NCI-H526 (cell line): ENCODE results near the gene AMDHD2.
A peak's percentile ranks its signal among the peaks of the same experiment; 100 is the strongest.

Experiments used
- DNase-seq, 2 experiments: peaks; one replicate each; lab custom pipeline; 2025; lab: John Stamatoyannopoulos, UW

Gene AMDHD2

DNA sequence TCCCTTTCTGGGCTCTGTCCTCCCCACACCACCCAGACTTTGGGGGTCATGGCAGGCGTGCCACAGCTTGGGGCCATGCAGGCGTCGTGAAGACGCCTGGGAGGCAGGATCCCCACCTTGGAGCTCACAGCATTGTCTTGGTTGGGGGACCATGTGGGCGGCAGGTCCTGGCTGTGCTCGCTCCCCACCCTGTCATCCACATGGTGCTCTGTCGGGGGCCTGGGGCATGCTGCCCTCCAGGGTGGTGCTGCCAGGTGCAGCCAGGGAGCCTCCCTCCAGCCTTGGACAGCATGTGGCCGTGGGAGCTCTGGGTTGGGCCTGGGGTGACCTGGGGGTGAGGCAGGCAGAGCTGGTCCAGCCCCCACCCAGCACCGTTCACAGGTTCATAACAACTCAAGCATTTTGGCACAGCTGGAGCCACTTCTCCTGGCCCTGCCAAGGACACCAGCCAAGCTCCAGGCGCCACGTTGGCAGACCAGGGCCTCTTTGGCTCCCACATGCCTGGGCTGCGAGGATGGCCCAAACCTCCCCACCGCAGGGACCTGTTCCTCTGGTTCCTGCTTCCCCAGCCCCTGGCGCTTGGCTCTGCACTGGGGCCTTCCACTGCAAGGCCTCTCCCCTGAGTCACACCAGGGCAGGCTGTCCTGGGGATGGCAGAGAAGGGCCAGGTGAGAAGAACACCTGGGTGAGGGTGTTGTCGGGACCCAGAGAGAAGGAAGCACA is 21.5 kb upstream of the AMDHD2 start:
- no peak for DNase-seq

DNA sequence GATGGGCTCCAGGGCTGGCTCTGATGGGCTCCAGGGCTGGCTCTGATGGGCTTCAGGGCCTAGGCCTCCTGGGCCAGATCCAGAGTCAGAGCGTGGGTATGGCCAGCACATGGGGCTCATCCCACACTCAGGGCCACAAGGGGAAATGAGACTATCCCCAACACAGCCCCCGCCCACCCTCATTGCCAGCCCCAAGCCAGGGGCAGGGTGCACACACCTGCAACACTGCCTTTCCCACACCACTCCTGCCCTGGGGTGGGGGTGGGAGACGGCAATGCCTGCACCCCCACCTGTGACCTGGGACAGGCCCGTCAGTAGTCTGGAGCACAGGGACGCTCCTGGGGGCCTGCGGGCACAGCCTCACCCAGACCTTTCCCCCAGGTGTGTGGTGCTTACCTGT is 20.7 kb upstream of the AMDHD2 start:
- DNase-seq, result no peak

DNA sequence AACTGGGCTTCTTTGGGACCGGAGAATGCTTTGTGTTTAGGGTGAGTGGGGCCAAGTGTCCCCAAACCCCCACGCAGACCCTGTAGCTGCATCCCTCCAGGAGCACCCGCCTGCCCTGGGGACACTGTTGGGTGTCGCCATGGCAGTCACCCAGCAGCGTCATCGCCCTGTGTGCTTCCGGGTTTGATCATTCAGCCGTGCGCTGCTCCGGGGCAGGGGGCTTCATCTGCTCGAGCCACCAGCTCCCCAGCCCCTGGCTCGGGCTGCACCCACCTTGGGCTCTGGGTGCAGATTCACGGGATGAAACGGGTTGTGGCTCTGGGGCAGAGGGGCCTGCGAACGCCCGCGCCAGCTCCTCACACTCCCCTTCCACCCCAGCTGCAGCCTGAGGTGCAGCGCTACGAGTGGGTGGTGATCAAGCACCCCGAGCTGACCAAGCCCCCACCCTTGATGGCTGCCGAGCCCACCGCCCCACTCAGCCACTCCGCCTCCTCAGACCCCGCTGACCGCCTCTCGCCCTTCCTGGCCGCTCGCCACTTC is 20.2 kb upstream of the AMDHD2 start:
- no peak for DNase-seq

DNA sequence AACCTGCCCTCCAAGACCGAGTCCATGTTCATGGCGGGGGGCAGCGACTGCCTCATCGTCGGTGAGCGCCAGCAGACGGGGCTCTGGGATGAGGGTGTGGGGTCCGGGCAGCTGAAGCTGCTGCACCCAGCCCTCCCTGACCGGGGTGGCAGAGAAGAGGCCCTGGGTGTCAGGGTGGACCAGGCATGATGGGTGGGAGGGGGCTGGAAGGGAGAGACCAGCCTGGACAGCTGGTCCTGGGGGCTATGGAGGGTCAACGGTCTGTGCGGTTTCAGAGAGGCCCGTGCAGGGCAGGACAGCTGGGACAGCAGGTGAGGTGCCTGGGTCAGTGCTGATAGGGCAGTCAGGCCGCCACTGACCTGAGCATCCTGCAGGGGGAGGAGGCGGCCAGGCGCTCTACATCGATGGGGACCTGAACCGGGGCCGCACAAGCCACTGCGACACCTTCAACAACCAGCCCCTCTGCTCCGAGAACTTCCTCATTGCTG is 19.7 kb upstream of the AMDHD2 start:
- DNase-seq, result no peak

DNA sequence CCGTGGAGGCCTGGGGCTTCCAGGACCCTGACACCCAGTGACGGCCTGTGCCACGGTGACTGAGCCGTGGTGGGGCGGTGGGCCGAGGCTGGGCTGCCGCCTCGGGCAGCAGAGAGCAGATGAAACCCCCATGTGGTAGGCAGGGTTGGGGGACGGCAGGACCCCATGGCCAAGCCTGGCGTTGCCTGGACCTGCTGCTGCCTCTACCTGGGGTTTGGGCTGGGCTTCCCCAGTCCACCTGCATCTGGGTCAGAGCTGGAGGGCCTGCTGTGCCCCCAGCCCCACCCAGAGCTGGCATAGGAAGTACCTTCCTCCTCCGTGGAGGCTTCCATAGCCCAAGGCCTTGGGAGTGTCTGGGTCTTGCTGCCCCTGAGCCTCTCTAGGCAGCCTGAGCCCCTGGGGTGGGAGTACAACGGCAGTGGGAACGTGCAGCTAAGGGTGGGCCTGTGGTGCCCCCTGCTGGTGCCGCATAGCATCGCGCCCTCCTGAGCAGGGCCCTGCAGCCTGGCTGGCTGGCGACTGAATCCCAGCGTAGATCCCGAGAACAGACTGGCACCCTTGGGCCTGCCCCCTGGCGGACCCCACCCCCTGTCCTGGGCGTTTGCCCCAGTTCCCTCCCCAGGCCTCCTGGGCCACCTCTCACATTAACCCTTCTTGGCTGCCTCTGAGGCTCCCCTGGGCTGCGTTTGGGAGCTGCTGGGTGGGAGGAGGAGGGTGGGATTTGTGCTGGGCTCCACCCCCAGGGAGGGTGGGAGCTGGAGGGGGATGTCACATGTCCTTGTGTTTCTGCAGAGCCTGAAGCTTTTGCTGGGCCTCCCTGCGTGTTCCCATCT is 19.0 kb upstream of the AMDHD2 start:
- peak in 1 of 2 experiments; percentile 80 for DNase-seq

DNA sequence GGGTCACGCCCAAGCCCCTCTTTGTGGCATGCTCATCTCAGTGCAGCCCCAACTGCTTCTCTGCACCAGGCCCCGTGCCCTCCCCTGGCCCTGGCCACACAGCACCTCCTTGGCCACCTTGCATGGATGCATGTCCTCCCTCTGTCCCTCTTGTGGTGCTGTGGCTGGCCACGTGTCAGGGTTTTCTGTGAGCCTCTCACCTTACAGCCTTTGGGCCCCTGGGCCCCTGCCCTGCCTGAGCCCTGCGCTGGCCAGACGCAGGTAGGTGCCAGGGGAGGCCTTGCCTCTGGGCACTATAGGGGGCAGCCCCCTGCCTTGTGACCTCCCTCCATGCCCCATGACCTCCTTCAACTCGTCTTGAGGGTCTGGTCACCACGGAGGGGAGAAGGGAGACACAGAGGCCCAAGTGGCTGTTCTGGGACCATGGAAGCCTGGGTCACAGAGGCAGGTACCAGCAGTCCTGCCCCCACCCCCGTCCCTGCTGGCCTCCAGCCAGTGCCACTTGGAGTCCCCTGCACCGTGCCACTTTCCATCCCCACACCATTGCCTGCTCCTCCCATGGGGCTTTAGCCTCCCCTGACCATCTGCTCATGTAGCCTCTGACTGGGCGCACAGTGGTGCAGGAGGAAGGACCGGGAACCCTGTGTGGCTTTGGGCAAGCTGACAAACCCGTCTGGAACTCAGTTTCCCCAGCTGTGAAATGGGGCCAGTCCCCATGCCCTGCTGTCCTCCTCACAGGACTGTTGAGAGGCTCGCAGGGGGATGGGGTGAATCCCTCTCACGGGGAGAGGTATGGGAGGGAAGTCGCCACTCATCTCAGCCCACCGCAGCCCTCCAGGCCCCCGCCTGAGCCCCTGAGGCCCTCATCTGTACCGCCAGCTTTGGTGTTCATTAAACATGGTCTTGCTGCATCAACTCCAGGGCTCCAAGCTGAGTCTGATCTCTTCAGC is 17.9 kb upstream of the AMDHD2 start:
- no peak for DNase-seq

DNA sequence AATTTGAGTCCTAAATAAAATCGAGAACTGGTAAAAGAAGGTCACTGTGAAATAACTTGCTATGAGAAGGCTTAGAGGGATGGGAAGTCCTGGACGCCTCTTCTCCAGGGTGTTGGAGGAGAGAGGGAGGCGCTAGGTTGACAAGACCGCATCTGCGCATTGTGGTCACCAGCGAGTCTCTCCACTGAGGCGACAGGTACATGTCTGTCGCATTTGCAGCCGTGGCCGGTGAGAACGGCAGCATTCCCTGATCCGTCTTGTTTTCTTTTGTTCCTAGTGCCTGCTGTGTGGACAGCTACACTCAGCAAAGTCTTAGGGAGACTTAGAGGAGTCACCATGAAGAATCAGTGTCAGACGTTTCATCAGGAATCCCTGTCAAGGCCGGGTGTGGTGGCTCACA is 14.5 kb upstream of the AMDHD2 start:
- no peak for DNase-seq

DNA sequence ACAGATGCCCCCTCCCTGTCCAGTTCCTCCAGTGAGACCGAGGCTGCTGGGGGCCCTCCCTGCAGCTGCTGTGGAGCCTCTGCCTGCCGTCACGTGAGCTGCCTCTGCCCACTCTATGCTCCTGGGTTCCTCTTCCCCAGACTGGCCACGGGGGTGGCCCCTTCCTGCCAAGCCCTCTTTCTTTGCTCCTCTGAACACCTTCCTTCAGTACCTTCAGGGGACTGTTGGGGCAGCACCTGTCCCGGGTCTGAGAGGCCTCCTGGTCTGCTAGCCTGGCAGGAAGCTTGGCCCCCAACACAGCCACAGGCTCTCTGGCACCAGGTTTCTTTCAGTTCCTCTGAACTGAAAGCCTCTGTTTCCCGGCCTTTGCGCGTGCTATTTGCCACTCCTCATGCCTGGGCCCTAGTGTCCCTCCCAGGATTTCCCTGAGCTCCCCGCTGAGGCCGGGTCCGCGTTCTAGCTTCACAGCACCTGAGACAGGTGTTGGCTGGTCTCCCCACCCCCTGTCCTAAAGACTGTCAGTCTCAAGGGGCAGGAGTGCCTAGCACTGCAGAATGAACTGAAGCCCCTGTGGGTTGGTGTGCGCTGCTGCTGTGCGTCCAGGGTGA is 13.0 kb upstream of the AMDHD2 start:
- no peak for DNase-seq

DNA sequence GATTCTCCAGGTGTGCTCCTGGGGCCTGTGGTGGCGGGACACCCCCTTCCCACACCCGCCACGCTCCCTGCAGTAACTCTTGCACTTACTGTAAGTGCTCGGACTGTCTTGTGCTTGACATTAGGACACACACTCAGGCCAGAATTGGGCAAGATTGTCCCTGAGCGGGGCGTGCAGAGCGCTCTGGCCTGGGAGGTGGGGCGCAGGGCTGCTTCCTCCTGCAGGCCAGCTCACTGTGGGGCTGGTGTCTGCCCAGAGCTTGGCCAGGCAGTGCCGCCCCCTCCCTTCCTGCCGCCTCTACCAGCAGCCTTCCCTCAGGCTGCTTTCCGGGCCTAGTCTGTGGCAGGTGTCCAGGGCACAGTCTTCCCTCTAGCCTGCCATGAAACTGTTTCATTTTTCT is 12.5 kb upstream of the AMDHD2 start:
- no peak for DNase-seq

DNA sequence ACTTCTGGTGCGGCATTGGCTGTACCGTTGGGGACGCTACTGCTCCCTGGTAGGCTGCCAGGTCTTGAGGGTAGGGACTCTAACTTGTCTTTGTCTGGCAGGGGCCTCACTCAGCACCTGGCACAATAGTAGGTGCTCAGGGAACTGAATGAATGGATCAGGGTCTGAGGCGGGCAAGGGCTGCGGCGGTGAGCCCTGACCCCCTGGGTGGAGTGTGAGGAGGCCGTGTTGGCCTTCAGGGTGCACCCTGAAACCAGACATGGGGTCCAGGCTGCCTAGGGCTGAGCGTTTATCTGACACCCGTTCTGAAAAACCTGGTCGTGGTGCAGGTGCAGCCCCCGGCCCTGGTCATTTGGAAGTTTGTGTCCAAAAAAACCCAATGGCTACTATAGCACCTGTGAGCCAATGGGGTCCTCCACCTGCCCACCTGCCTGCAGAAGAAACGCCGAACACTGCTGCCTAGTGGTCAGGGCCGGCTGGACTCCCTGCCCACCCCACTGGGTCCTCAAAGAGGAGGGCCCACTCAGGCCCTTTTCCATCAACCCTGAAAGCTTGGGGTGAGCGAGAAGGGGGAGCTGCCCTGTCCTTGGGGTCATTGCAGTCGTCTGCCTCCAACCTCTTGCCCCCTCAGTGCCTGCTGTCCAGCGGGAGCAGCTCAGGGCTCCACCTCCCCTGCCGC is 11.3 kb upstream of the AMDHD2 start:
- DNase-seq, result no peak

DNA sequence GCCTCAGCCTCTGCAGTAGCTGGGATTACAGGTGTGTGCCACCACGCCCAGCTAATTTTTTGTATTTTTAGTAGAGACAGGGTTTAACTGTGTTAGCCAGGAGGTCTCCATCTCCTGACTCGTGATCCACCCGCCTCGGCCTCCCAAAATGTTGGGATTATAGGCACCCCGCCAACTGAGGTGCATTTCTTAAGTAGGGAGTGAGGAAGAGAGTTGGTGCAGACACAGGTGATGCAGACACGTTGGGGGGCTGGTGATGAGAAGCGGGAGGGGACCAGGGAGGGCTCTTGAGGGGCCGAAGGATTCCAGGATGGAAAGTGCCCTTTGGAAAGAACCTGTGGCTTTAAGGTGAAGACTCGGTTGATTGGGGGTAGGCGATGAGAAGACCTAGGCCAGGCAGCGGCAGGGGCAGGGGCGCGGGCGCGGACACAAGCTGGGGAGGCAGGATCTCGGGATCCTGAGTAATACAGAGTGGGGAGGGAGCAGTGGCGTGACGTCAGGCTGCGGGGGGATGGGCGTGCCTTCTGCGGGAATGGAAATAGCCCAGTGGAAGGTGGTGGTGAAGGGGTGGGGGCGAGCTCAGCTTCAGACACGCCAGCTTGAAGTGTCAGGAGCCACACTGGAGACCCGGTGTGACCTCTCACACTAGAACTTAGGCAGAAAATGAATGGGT is 8.9 kb upstream of the AMDHD2 start:
- no peak for DNase-seq

DNA sequence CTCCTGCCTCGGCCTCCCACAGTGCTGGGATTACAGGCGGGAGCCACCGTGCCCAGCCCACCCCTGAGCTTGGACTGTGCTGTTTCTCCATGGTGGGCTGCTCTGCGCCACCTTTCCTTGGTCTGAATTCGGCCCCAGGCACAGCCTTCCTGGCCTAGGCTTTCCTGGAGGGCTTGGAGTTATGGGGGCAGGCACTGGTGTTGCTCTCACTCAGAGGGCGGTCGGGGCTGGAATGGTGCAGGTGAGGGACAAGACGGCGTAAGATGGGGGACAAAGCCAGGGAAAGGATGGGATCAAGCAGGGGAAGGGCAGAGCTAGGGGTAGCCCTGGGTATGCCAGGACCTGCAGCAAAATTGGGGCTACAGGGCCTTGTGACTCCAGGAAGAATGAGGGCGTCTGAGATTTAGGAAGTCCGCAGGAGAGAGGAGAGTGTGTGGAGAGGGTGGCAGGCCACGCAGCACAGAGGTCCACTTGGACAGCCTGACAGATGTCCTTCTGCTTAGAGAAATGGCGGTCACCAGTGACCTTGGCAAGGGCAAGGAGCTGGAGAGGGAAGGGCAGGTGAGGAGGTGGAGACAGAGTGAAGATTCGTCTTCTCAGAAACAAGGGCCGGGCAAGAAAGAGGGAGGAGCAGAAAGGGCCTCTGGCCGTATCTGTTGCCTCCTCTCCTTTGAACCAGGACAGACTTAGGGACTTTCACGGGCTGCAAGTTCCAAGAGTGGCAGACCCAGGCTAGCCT is 8.0 kb upstream of the AMDHD2 start:
- DNase-seq, result no peak

DNA sequence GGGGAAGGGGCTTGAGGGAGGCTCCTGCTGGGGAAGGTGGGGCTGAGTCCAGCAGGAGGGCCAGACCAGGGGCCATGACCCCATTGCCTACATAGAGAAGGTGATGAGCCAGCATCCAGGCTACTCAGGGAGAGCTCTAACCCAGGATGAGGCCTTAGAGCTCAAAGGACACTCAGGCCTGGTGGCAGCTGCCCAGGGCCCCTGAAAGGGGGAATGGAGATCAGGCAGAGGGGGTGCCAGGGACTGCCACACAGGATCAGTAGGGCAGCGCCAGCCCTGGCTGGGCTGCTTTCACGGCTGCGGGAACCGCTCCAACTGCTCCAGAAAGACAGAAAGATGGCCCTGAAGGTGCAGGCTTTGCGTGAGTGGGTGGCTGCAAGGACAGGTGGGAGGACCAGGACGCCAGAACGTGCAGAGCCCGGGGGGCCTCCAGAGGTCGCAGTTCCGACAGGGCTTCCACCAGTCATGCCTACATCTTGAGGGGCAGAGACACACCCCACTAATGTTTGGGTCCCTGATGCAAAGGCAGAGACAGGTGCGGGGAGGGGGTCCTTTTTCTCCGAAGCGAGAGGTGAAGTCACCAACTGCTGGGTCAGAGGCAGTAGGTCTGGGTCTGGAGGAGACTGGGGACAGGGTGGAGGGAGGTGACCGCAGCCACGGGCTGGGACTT is 7.3 kb upstream of the AMDHD2 start:
- peak in 1 of 2 experiments; percentile 56 for DNase-seq

DNA sequence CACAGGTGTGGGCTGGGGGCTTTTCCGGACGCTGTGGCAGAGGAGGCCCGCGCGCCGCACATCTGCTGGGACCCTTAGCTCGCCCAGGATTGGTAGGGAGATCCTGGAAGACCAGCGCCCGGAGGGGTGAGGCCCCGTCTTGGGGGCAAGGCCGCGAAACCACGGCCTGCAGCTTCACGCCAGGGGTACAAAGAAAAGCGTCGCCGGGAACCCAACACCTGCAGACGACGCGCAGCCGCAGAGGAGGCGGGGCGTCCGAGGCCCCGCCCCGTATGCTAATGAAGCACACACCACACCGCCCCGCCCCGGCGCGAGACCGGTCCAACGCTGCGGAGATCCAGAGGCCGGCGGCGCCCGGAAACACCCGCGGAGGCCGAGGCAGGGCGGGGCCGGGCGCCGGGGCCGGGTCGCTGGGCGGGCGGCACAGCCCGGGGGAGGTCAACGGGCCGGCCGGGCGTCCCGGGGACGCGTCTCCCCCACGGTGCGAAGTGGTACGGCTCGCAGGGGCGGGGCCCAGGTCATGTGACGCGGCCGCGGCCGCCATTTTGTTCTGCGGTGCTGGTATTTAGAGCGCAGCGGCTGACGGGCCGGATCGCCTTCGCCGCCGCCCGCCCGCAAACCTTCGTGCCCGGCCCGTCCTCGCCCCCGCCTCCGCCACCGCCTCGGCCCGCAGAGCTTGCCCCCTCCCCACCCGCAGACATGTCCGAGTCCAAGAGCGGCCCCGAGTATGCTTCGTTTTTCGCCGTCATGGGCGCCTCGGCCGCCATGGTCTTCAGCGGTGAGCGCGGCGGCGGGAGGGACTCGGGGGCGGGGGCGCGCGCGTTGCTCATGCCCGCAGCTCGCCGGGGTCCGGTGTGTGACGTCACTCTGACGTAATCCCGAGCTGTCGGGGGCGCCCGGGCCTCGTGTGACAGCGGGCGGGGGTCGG is 6.5 kb upstream of the AMDHD2 start, which contains the start of gene ATP6V0C:
ATP6V0C (plus strand) TSS at position 548 of the 928 bp plus-strand sequence; CDS start at position 700, 152 bp downstream.
- peak; percentile 58 to 96 for DNase-seq

DNA sequence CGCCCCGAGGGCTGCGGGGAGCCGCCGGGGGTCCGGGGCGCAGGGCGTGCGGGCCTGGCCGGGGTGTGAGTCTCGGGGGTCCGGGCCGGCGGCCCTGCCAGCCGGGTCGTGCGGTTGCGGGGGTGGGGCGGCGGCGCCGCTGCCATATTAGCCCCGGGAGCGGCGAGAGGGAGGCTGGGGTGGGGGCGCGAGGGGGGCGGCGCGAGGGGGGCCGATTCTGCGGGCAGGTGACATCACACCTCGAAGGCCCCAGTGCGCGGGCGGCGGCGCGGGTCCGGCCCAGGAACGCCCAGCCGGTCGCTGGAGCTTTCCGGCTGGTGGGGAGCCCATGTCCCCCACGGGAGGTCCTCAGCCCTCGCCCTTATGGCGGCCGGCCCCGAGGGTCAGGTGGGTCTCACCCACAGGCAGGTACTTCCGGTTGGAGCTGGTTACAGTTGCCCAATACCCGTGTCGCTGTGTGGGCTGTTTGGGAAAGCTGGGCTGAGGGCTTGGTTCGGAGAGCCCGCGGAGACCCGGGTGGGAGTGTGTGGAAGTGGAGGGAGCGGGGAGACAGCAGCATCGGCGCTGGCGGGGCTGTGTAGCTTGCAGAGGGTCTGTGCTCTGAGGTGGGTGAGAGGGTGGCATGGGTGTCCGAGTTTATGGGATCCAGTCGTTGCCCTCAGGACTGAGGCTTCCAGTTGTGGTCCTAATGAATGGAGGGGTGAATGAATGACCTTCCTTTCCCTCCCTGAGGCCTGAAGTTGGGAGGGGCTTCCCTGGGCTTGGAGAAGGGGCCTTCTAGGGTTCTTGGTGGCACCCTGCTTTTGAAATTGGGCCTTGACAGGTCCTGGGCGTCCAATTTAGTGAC is 5.6 kb upstream of the AMDHD2 start:
- no peak for DNase-seq

DNA sequence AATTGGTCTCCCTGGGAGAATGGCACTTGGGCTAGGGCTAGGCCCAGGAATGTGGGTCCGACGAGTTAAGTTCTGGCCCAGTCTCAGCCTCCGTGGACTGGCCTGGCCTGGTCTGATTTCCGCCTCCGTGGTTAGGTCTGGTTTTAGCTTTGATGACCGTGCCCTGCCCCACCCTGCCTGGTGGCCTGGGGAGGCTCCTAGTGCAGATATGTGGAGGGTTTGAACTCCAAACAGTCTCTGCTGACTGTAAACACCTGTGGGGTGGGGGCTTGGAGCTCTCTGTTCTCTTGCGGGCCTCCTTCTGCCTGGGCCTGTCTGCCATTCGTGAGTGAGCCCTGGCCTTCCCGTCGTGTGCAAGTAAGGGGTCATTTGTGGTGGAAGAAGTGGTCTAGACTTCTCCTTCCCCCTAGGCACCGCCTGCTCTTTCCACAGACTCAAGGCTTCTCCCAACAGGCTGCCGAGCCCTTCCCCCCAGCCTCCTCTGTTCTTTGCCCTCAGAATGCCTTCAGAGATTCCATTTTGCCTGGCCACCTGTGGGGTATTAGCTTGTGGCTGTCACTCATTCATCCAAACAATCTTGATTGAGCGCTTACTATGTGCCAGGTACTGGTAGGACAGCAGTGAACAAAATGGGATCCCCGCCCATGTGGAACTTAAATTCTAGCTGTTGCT is 4.9 kb upstream of the AMDHD2 start:
- DNase-seq, result no peak
